HEK293T (cell line): ENCODE measurements around the gene TTYH2.

Experiments used
- CTBP1 ChIP-seq: fragments of 450-650 bp; IDR thresholded peaks from 2 replicates; pipeline ENCODE4 v1.6.1; 2016; ENCODE audit warnings: borderline replicate concordance
- FOXA1 ChIP-seq: fragments of 450-650 bp; IDR thresholded peaks from 2 replicates; pipeline ENCODE4 v1.6.1; 2016; ENCODE audit warnings: mild to moderate bottlenecking
- FOXM1 ChIP-seq: fragments of 450-650 bp; IDR thresholded peaks from 2 replicates; pipeline ENCODE4 v1.6.1; 2017; ENCODE audit warnings: mild to moderate bottlenecking, borderline replicate concordance
- LEF1 ChIP-seq: fragments of 450-650 bp; IDR thresholded peaks from 2 replicates; pipeline ENCODE4 v1.6.1; 2017; ENCODE audit warnings: mild to moderate bottlenecking, borderline replicate concordance
- SP1 ChIP-seq: fragments of 450-650 bp; IDR thresholded peaks from 2 replicates; pipeline ENCODE4 v1.6.1; 2017
- SUZ12 ChIP-seq: fragments of 450-650 bp; IDR thresholded peaks from 2 replicates; pipeline ENCODE4 v1.6.1; 2016; ENCODE audit warnings: mild to moderate bottlenecking
- TARDBP ChIP-seq: fragments of 450-650 bp; IDR thresholded peaks from 2 replicates; pipeline ENCODE4 v1.6.1; 2016
- ZNF384 ChIP-seq: fragments of 450-650 bp; IDR thresholded peaks from 2 replicates; pipeline ENCODE4 v1.6.1; 2016

- no peak for TF ChIP-seq TARDBP
- TF ChIP-seq LEF1: no peak
- no peak for TF ChIP-seq CTBP1
- TF ChIP-seq SUZ12: no peak
- TF ChIP-seq SP1: no peak
- no peak for TF ChIP-seq FOXA1
- TF ChIP-seq FOXM1: no peak
- TF ChIP-seq ZNF384: no peak
Observed at GRCh38 chr17:74233937-74234336, 20.6 kb downstream of the TTYH2 start.
